GM21526 (cell line): ENCODE data around the gene RB1.

Source experiments
- ATAC-seq: cut with Tn5 transposase; IDR thresholded peaks from one replicate; pipeline ENCODE4 v1.9.1; 2021; ENCODE audit warnings: moderate library complexity; ENCODE audit not compliant: unreplicated experiment, low FRiP score

The RB1 gene

DNA sequence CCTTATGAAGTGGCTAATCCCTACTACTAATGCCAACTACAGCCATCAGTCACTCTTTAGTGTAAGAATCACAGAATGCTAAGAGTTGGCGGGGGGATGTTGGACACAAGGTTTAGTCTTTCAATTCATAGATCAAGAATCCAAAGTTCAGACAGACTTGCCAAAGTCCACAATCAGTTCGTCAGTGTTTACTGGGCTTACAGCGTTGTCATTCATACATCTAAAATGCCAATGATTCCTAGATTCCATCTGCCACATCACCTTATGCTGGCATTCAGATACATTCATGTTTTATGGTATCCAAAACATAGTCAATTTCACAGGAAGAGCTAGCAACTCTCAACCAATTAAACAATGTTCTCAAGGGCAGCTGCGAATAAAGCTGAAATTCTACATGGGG, 211.2 kb downstream of the RB1 start:
- ATAC-seq: no peak

DNA sequence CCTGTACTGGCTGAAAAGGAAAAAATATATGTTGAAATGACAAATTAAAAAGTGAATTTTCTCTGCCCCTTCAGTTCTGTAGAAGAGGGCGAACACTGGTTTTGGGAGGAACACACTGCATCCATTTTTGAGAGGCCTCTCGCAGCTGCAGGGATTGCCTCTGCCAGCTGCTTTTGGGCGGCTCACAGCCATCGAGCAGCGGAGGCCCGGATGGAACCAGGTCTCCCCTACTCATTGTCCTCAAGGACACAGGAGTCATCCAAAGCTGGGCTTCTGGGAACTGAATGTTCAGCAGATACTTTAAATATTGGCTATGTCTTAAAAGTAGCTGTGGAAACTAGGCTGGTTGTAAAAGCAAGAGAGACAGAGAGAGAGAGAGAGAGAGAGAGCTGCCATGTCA, 212.2 kb downstream of the RB1 start:
- ATAC-seq: no peak

DNA sequence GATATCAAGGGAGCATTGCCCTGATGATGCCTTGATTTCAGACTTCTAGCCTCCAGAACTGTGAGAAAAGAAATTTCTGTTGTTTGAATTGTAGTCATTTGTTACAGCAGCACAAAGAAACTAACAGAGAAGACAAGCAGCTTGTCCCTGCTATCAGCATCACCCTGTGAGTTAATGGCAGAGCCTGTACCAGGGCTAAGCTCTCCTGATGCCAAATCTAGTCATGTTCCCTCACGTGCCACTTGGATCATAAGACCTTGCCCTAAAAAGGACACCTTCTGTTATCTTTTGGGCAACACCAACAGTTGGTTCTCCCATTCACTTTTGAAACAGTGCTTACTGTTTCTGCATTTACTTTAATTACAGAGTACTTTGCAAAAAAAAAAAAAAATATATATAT, 214.5 kb downstream of the RB1 start:
- no peak for ATAC-seq

DNA sequence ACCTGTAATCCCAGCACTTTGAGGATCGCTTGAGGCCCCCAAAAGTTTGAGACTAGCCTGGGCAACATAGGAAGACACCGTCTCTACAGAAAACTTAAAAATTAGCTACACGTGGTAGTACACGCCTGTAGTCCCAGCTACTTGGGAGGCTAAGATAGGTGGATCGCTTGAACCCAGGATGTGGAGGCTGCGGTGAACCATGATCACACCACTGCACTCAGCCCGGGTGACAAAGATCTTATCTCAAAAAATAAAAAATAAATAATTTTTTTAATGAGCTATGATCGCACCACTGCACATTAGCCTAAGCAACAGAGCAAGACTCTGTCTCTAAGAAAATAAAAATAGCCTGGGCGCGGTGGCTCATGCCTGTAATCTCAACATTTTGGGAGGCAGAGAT, 222.7 kb downstream of the RB1 start:
- no peak for ATAC-seq

DNA sequence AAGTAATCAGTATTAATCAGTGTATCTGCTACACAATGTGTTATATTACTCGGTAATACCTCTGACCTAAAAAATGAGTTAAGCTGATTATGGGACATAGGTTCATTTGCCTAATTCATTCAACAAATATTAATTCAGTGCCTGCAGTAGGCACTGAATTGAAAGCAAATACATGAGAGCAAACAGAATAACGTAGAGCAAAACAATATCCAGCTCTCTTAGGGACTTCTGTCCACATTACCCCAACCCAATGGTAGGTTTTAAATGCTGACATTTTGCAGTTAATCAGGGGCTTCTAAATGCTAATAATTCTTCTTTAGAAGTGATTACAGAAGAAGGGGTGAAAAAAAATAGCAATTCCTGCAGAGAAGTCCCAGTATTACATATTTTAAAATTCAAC, 224.4 kb downstream of the RB1 start:
- no peak for ATAC-seq

DNA sequence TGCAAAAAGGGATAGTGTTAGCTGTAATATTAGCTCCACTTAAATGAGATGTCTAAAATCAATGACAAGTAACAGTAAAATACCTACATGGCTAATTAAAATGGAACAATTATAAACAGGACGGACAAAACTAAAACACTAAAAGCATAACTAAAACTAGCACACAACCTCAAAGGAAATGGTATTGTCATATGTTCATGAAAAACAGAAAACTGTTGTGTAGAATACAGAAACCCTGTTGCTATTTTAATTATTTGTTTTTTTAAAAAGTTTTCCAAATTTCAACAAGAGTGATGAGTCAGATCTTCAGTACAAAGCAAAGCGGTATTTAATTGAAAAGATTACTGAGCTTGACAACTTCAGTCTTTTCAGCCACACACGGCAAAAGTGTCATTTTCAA, 225.2 kb downstream of the RB1 start:
- ATAC-seq: no peak

DNA sequence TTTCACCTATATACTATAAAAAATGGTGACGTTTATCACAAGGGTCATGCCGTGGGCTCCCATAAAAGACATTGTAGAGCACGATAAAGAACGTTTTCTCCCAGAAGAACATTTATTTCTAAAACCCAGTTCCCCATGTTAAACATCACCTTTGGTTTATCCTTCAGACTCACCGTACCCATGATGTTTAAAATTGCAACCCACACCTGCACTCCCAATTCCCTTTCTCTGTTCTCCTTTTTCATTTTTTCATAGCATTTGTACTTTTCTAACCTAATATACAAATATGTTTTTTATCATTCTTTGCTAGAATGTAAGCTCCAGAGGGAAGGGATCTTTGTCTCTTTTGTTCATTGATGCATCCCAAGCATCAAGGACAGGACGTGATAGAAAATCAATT, 227.3 kb downstream of the RB1 start:
- no peak for ATAC-seq
